Measurements from ENCODE around the gene PHPT1.
"Not testable (repeated sequence)": the region's sequence is repeated elsewhere in the genome, so short reads cannot be mapped to it uniquely, and the experiment has no call there.

PHPT1 gene

DNA sequence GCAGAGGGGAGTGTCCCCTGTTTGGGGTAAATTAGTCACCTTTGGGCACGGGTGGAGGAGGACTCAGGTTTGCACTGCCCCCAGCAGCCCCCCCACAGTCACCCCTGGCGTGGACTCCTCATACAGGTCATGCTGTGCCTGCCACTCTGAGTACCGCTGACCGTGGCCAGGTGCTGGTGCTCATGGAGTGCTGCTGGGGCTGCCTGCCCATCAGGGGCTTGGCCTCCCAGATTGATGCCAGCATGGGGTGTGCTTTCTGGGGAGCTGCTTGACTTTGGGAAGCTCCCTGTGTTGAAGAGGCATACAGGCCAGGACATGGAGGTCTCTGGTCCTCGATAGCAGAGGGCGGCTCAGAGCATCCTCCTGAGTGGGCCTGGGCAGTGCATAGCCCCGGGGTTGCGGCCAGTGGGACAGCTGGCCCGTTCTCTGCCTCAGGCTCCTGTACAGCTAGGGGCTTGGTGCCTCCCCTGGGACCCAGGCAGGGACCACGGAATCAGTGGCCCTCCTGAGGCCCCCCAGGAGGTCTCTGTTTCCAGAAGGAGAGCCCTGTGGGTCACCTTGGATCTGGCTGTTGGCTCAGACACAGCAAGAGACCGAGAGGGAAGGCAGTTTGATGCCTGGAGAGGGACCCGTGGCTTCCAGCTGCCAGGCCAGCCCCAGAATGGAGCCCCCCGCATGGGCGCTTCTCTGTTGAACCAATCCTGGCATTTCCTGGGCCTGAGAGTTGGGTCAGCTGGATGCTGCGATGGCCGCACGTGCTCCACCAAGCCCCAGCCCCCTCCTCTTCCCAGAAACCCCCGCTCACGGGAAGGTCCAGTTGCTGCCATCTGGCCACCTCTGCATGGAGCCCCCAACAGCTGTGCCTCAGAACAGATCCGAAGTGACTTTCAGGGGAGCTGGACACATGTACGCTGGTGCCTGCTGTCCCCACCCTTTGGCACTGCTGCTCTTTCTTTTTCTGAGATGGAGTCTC is 13.0 kb upstream of the PHPT1 start:
- DNase-seq (ENCODE audit: extremely low spot score, insufficient read length, low read depth) (no peak), FAIRE-seq (no peak)

DNA sequence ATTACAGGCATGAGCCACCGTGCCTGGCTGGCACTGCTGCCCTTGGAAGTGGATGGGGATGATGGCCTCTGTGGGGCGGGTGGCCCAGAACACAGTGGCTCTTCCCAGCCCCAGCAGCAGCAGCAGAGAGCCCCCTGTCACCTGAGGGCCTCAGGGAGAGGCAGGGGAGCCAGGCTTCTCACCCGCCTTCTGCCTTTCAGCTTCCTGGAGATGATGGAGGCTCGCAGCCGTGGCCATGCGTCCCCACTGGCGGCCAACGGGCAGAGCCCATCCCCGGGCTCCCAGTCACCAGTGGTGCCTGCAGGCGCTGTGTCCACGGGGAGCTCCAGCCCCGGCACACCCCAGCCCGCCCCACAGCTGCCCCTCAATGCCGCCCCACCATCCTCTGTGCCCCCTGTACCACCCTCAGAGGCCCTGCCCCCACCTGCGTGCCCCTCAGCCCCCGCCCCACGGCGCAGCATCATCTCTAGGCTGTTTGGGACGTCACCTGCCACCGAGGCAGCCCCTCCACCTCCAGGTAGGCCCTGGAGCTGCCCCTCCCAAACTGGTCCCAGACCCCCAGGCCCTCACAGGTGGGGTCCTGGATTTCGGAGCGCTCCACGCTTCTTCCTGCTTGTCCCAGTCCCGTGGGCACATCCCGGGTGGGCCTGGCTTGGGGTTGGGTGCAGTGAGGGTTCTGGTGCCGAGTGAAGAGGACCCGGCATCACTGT is 11.9 kb upstream of the PHPT1 start:
- DNase-seq (ENCODE audit: extremely low spot score, insufficient read length, low read depth) (no peak), FAIRE-seq (no peak)

DNA sequence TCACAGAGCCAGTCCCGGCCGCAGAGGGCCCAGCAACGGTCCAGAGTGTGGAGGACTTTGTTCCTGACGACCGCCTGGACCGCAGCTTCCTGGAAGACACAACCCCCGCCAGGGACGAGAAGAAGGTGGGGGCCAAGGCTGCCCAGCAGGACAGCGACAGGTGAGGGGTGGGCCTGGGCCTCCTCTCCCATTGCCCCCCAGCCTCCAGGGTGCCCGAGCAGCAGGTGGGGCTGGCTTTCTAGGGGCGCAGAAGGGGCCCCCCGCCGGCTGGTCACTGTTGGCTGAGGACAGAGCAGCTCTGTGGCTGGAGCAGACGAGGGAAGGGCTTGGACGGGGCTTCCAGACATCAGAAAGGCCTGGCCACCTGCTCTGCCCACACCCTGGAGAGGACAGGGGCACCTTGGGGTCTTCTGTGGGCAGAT is 11.3 kb upstream of the PHPT1 start:
- FAIRE-seq; DNase-seq (ENCODE audit: extremely low spot score, insufficient read length, low read depth): not testable (repeated sequence)

DNA sequence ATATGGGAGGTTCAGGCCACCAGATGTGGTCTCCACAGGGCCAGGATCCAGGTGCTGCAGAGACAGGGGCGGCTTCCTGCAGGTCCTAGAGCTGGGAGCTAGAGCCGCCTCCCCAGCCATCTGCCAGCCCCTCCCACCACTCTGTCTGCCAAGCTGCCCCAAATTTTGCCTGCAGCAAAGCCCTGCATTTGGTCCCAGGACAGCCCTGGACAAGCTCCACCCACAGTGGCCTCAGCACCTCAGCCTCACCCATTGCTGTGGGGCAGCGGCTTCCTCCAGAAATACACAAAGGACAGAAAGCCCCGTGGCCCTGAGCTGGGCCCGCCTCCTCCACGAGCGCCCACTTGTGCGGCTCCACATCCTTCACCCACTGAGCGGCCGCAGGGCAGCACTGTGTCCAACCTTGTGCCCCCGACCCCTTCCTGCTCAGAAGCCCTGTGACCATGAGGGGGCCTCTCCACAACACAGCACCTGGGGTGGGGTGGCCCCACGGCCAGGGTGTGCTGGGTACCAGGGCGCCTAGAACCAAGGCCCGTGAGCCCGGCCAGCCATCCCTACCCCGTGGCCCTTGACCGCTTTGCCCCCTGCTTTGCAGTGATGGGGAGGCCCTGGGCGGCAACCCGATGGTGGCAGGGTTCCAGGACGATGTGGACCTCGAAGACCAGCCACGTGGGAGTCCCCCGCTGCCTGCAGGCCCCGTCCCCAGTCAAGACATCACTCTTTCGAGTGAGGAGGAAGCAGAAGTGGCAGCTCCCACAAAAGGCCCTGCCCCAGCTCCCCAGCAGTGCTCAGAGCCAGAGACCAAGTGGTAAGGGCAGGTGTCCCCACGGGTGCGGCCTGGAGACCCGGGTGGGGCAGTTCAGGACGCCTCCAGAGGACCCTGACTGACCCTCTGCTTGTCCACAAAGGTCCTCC is 10.6 kb upstream of the PHPT1 start:
- DNase-seq (ENCODE audit: extremely low spot score, insufficient read length, low read depth) = no peak
- FAIRE-seq = no peak

DNA sequence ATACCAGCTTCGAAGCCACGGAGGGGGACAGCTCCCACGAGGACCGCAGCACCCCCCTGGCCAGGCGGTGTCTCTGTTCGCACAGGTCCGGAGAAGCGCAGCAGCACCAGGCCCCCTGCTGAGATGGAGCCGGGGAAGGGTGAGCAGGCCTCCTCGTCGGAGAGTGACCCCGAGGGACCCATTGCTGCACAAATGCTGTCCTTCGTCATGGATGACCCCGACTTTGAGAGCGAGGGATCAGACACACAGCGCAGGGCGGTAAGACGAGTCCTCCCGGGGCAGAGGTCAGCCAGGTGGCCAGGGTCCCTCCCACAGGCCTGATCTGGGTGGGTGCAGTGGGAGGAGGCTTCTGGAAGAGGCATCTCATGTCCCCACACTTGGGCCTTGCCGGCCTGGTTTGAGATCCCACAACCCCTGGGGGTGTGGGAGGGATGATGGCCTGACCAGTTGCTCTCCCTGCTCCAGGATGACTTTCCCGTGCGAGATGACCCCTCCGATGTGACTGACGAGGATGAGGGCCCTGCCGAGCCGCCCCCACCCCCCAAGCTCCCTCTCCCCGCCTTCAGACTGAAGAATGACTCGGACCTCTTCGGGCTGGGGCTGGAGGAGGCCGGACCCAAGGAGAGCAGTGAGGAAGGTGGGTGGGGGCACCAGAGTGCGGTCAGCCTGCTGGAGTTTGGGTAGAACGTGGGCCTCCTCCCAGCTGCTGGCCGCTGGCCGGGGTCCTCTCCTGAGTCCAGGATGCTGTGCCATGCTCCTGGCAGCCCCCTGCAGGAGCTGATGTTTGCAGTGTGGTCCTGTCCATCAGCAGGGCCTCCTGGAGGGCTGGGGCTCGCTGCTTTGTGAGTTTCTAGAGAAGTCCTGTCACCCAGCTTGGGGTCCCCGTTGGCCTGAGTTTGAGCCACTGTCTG is 9.7 kb upstream of the PHPT1 start:
- no peak for DNase-seq (ENCODE audit: extremely low spot score, insufficient read length, low read depth)
- FAIRE-seq = no peak

DNA sequence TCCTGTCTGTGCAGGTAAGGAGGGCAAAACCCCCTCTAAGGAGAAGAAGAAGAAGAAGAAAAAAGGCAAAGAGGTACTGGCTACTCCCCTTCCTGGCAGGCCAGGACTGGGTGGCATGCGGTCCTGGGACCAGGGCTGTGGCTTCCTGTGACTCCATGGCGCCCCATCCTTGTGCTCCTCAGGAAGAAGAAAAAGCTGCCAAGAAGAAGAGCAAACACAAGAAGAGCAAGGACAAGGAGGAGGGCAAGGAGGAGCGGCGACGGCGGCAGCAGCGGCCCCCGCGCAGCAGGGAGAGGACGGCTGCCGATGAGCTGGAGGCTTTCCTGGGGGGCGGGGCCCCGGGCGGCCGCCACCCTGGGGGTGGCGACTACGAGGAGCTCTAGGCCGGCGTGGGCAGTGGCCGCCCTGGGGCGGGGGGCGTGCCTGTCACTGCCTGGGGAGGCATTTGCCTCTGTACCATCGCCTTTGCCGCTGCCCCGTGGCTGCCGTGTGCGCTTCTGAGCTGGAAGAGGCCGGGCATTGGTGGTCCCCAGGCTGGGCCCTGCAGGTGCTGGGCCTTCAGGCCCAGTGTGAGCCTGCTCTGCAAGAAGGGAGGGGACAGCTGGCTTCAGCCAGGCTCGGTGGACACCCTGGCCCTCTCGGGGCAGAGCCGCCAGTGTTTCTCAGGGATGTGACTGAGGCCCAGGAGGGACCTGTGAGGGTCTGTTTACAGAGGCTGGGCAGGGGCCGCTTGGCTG is 8.9 kb upstream of the PHPT1 start:
- DNase-seq (ENCODE audit: extremely low spot score, insufficient read length, low read depth) = no peak
- FAIRE-seq = no peak

DNA sequence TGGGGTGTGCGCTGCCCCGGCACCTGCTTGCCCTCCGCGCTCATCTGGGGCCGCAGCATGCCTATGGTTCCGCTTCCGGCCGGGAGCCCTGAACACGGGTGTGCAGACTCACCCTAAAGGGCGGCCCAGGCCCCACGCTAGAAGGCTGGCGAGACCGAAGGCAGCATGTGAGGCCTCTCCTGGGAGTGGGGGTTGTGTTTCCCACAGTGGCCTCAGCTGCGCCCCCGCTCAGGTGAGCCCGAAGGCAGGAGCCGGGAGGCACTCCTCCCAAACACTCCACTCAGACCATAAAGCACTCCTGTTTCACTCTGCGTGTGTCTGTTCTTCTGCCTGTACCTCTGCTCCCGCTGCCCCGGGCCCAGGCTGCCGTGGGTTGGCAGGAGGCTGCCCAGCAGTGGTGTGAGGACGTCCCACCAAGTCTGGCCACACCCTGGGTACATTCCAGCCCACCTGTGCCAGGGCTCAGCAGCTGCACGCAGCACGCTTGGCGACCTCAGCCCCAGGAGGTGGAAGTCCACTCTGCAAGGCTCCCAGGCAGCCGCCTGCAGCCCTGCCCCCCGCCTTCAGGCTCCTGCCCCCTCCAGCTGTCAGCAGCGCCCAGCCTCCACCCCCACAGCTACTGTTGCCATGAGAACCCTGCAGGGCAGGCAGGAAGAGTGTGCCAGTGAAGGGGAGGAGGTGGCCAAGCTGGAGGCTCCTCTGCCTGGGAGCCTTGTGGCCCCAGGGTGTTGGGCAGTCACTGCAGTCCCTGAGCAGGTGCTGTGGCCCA is 8.1 kb upstream of the PHPT1 start:
- DNase-seq (ENCODE audit: extremely low spot score, insufficient read length, low read depth) (no peak), FAIRE-seq (no peak)

DNA sequence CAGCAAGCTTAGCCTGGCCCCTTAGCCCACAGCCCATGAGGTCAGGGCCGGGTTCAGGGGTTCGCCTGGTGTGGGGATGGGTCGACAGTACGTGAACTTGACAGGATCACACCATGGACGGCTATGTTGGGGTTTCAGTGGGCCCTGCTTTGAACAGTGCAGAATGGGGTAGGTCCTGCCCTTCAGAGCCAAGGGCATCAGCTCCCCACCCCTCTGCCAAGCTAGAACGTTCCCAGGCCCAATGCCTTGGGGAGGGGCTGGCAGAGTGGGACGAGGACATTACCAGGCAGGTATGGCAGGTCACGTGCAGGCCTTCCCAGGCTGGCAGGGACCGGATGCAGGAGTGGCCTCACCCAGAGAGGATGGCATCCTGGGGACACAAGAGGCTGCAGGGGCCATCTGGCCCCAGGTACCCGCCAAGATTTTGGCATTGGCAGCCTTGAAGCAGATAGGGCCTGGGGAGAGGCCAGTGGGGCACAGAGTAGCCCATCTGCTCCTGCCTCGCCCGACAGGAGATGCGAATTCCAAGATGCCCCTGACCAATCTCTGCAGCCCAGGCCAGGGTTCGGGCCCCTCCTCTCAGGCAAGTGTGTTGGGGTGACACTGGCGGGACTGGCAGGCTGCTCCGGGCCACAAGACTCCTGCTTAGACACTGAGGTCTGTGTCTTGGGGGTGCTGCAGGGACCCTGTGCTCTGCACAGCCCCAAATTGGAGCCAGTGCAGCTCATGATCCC is 7.4 kb upstream of the PHPT1 start:
- FAIRE-seq; DNase-seq (ENCODE audit: extremely low spot score, insufficient read length, low read depth): not testable (repeated sequence)

DNA sequence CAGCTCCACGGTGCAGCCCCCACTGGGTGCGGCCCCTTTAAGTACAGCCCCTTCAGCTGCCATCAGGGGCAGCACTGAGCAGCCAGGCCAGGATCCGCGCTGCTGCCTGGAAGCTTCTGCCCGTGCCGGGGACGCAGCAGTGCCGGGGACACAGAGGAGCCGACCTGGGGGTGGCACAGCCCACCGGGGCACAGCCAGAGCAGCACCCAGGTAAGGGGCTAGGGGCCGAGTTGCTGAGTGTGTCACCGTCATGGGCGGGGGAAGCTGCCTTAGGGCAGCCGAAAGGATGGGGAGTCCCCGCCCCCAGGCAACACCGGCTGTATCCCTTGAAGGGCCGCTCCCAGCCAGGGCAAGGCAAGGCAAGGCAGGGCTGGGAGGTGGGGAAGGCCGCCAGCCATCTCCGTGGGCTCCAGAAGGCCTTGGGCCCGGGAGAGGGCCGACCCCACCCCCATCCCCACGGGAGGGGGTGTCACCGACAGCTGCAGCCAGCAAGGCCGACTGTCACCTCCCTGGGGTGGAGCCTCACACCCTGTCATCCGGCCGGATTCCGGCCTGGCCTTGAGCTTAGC is 6.7 kb upstream of the PHPT1 start, which contains the start of gene AJM1:
TSS of gene AJM1 (plus strand) at position 99 of the 569 bp plus-strand sequence. CDS start 1,937 bp downstream, outside the sequence.
- FAIRE-seq = peak; percentile 86
- DNase-seq (ENCODE audit: extremely low spot score, insufficient read length, low read depth) = peak; percentile 68

DNA sequence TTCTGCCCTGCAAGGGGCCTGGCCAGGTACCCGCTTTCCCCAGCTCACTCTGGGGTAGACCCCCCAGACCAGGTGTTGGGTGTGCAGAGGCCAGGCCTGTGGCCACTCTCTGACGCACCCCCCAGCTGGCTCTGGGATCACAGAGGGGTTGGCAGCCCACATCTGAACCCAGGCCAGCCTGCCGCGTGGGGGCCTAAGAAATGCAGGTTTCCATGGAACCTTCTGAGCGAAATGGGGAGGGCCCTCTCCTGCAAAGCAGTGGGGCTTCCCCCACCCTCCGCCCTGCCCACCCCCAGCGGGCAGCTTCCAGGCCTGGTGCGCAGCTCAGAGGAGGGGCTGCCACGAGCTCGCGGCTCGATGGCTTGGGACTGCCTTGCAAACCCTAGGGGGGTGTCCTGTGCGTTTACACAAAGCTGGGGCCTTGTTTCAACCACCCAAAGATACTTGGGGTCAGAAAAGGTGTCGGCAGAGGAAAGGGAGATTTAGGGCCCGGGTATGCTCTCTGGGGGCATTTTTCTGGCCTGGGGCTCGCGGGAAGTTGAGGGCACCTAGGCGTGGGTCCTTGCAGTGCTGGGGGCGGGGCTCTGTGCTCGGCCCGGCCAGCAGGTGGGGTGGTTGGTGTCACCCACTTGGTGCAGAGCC is 5.9 kb upstream of the PHPT1 start:
- DNase-seq (ENCODE audit: extremely low spot score, insufficient read length, low read depth); FAIRE-seq: not testable (repeated sequence)

DNA sequence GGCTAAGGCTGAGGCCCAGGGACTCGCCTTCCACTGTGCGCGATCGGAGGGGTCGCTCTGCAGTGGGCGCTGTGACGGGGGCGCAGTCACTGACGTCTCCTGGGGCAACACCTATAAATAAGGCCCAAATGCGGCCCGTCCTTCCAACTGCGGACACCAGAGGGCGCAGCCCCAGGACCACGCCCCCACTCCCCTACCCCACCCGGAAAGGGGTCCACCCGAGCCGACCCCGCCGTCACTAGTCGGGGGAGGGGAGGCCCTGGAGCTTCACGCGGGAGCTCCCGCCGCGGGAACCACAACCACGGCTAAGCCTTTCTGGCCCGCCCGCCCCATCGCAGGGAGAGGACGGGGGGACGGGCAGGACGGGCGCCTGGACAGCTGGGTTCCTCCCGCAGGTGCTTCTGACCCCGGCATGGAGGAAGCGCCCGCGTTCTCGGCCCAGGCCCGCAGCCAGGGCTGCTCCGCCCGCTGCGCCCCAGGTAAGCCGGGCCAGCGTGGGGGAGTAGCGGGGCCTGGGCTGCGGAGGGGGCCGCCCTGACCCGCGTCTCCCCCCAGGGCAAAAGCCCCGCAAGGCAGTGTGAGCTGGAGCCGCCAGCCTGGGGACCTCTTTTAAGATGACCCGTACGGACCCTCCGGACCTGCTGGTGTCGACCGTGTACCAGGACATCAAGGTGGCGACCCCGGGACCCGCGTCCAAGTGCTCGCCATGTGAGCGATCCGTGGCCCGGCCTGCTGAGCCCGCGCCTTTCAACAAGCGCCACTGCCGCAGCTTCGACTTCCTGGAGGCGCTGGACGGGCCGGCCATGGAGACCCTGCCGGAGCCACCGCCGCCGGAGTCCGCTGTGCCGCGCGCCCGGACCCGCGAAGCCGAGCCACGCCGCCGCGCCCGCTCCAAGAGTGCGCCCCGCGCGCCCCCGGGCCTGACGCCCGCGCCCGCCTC is 5.1 kb upstream of the PHPT1 start:
- DNase-seq (ENCODE audit: extremely low spot score, insufficient read length, low read depth); FAIRE-seq: not testable (repeated sequence)

DNA sequence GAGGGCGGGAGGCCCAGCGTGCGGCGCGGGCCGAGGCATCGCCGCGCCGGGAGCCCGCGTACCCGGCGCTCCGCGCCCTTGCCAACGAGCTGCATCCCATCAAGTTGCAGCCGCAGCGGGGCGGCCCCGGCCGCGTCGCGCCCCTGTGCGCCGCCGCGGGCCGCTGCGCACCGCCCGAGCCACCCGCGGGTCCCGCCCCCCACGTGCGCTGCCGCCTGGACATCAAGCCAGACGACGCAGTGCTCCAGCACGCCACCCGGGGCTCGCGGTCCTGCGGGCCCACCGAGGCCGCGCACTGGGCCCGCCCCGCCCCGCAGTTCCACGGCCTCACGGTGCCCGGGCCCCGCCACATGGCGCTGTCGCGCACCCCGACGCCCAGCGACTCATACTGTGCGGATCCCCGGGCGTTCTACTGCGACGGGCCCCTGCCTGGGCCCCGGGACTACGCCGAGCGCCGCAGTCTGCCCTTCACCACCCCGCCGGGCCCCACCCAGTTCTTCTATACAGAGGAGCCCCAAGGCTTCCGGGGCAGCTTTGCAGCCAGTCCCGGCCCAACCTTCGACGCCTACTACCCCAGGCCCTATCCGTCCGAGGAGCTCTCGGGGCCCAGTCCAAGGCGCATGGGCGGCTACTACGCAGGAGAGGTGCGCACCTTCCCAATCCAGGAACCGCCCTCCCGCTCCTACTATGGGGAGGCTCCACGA is 4.3 kb upstream of the PHPT1 start:
- FAIRE-seq = no peak

DNA sequence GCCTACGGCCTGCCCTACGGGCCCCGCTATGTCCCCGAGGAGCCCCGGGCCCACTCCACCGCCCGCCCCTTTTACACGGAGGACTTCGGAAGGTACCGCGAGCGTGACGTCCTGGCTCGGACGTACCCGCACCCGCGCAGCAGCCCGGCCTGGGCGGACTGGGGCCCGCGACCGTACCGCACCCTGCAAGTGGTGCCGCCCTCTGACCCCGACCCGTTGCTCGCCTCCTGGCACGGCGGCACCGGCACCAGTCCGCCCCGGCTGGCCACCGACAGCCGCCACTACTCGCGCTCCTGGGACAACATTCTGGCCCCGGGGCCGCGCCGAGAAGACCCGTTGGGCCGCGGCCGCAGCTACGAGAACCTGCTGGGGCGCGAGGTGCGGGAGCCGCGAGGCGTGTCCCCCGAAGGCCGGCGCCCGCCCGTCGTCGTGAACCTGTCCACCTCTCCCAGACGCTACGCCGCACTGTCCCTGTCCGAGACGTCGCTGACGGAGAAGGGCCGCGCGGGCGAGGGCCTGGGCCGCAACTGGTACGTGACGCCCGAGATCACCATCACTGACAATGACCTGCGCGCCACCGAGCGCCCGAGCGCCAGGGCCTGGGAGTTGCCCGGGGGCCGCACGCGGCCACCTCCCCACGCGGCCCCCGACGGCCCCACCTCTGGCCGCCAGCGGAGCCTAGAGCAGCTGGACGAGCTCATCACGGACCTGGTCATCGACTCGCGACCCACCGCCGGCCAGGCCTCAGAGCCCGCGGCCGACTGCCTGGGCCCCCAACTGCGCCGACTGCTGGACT is 3.5 kb upstream of the PHPT1 start:
- FAIRE-seq (no peak), DNase-seq (ENCODE audit: extremely low spot score, insufficient read length, low read depth) (no peak)

More for the DNA sequence above, 4.3 kb upstream of the PHPT1 start:
- DNase-seq (ENCODE audit: extremely low spot score, insufficient read length, low read depth) = no peak
